Measurements from ENCODE around the gene TNFRSF4. TPM values are rescaled to one million over a fixed set of nuclear protein-coding genes. Genes with fewer than 3 reads are reported as not detected.

Gene TNFRSF4
- total and polyA plus RNA-seq, 2 donors (not counting 1 experiment from before 2014, with no cell fraction given), result 0.05 to 0.17 TPM

DNA sequence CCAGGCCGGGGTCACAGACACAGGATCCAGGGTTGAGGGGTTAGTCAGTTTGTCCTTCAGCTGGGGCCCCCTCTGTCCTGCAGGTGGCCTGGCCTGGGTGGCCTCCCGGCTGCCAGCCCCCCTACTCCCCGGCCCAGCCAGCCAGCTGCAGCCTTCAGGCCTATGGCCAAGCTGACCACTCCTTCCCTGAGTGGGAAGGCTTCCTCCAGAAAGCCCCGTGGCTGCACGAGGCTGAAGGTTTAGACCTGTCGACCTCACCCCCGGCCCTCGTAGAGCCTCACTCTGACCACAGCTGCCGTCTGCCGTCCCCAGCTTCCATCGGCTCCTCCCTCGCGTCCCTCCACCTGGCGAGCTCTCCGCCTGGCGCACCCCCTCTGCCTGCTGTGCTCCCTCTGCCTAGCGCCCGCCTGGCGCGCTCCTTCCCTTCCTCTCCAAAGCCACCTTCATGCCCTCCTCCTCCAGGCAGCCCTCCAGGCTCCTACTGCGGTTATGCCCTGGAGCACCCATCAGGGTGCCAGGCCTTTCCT lies 30.7 kb downstream of the TNFRSF4 start:
- no peaks in the 10 kb centered on the region for H4K20me1 ChIP-seq (ENCODE audit: control insufficient read depth, extremely low read depth, insufficient read depth, low read length)
- H3K9me3 ChIP-seq (ENCODE audit: control insufficient read depth, insufficient read depth, low read depth, low read length), result no peaks in the 10 kb centered on the region
- H2AFZ ChIP-seq (ENCODE audit: low read length), result no peak overlapping the region
- H3K4me3 ChIP-seq (replicated peaks in 1 of 4; ENCODE audit: control extremely low read depth in 1 of 4, insufficient read depth in 1 of 4, low read depth in 3 of 4, low read length in 4 of 4), result no peak overlapping the region
- no peak overlapping the region for H3K4me2 ChIP-seq (ENCODE audit: extremely low read depth, insufficient read depth, low read length)
- no peak for TF ChIP-seq CTCF (conservative IDR thresholded peaks at IDR 0.05 in 1 of 2, IDR thresholded peaks at IDR 0.05 in 1 of 2; ENCODE audit: low read depth in 1 of 2, low read length in 2 of 2)
- TF ChIP-seq EZH2 (IDR thresholded peaks at IDR 0.05; ENCODE audit: low read length, missing control alignments), result no peak
- H3K9ac ChIP-seq (ENCODE audit: insufficient read depth, low read length), result no peak overlapping the region
- H3K36me3 ChIP-seq (ENCODE audit: control insufficient read depth, insufficient read depth, low read length), result no peaks in the 10 kb centered on the region
- no peak overlapping the region for H3K27ac ChIP-seq (ENCODE audit: insufficient read depth, low read length)
- H3K27me3 ChIP-seq (ENCODE audit: control insufficient read depth, insufficient read depth, low read length), result peaks cover 3% of the 10 kb centered on the region
- no peak for DNase-seq (ENCODE audit: low read depth in 2 of 2)
- H3K4me1 ChIP-seq (ENCODE audit: control insufficient read depth, extremely low read depth, insufficient read depth, low read length), result no peaks in the 10 kb centered on the region
- H3K79me2 ChIP-seq (ENCODE audit: control insufficient read depth, insufficient read depth, low read length), result no peaks in the 10 kb centered on the region

GRCh38 chr1:1182491-1183220 lies 31.3 kb downstream of the TNFRSF4 start:
- TF ChIP-seq CTCF (conservative IDR thresholded peaks at IDR 0.05 in 1 of 2, IDR thresholded peaks at IDR 0.05 in 1 of 2; ENCODE audit: low read depth in 1 of 2, low read length in 2 of 2) (no peak), EZH2 (IDR thresholded peaks at IDR 0.05; ENCODE audit: low read length, missing control alignments) (no peak)
- H3K79me2 ChIP-seq (ENCODE audit: control insufficient read depth, insufficient read depth, low read length), result no peaks in the 10 kb centered on the region
- no peaks in the 10 kb centered on the region for H3K4me1 ChIP-seq (ENCODE audit: control insufficient read depth, extremely low read depth, insufficient read depth, low read length)
- H4K20me1 ChIP-seq (ENCODE audit: control insufficient read depth, extremely low read depth, insufficient read depth, low read length), result no peaks in the 10 kb centered on the region
- H3K36me3 ChIP-seq (ENCODE audit: control insufficient read depth, insufficient read depth, low read length), result no peaks in the 10 kb centered on the region
- no peak overlapping the region for H3K4me2 ChIP-seq (ENCODE audit: extremely low read depth, insufficient read depth, low read length)
- no peak overlapping the region for H3K4me3 ChIP-seq (replicated peaks in 1 of 4; ENCODE audit: control extremely low read depth in 1 of 4, insufficient read depth in 1 of 4, low read depth in 3 of 4, low read length in 4 of 4)
- H3K27me3 ChIP-seq (ENCODE audit: control insufficient read depth, insufficient read depth, low read length), result peaks cover 3% of the 10 kb centered on the region
- no peak for DNase-seq (ENCODE audit: low read depth in 2 of 2)
- no peak overlapping the region for H2AFZ ChIP-seq (ENCODE audit: low read length)
- no peak overlapping the region for H3K9ac ChIP-seq (ENCODE audit: insufficient read depth, low read length)
- H3K9me3 ChIP-seq (ENCODE audit: control insufficient read depth, insufficient read depth, low read depth, low read length), result no peaks in the 10 kb centered on the region
- H3K27ac ChIP-seq (ENCODE audit: insufficient read depth, low read length), result no peak overlapping the region

DNA sequence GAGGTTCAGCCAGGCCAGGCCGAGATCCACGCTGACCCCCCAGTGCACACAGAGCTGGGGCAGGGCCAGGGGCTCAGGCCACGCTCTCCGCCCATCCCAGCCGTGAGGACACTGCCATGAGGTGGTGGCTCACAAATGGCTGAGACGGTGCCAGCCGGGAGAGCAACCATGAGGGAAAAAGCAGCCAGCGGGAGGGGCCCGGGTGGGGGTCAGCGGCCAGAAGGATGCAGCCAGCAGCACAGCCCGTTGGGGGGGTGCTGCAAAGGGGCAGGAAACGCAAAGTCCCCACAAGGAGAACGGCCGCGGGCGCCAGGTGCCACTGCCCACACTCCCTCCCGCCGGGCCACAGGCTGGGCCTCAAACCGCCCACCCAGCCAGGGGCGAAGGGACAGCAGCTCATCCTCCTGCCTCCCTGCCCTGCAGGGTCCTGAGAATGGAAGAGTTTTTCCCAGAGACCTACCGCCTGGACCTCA lies 32.0 kb downstream of the TNFRSF4 start:
- Histone ChIP-seq H3K9ac (ENCODE audit: insufficient read depth, low read length) (no peak overlapping the region), H2AFZ (ENCODE audit: low read length) (no peak overlapping the region), H3K4me2 (ENCODE audit: extremely low read depth, insufficient read depth, low read length) (no peak overlapping the region), H3K4me3 (replicated peaks in 1 of 4; ENCODE audit: control extremely low read depth in 1 of 4, insufficient read depth in 1 of 4, low read depth in 3 of 4, low read length in 4 of 4) (no peak overlapping the region), H3K27me3 (ENCODE audit: control insufficient read depth, insufficient read depth, low read length) (peaks cover 5% of the 10 kb centered on the region), H4K20me1 (ENCODE audit: control insufficient read depth, extremely low read depth, insufficient read depth, low read length) (no peaks in the 10 kb centered on the region), H3K79me2 (ENCODE audit: control insufficient read depth, insufficient read depth, low read length) (no peaks in the 10 kb centered on the region), H3K9me3 (ENCODE audit: control insufficient read depth, insufficient read depth, low read depth, low read length) (no peaks in the 10 kb centered on the region), H3K4me1 (ENCODE audit: control insufficient read depth, extremely low read depth, insufficient read depth, low read length) (no peaks in the 10 kb centered on the region), H3K27ac (ENCODE audit: insufficient read depth, low read length) (no peak overlapping the region), H3K36me3 (ENCODE audit: control insufficient read depth, insufficient read depth, low read length) (no peaks in the 10 kb centered on the region)
- no peak for DNase-seq (ENCODE audit: low read depth in 2 of 2)
- TF ChIP-seq EZH2 (IDR thresholded peaks at IDR 0.05; ENCODE audit: low read length, missing control alignments), result no peak
- TF ChIP-seq CTCF (conservative IDR thresholded peaks at IDR 0.05 in 1 of 2, IDR thresholded peaks at IDR 0.05 in 1 of 2; ENCODE audit: low read depth in 1 of 2, low read length in 2 of 2), result no peak

Data from fibroblast of lung (primary cell).